Measurements from ENCODE around the gene DPH2. TPM values are rescaled to one million over a fixed set of nuclear protein-coding genes. Genes with fewer than 3 reads are reported as not detected.

The DPH2 gene
- total and polyA plus RNA-seq, 2 of the 8 experiments (the other 6 are each of a cell fraction or from before 2014, with no cell fraction given) = 64.9 to 92.1 TPM

GRCh38 chr1:44021156-44021555, 51.3 kb downstream of the DPH2 start:
- no peak overlapping the region for H3K27ac ChIP-seq (ENCODE audit: low read depth, low read length)
- peaks cover 0 to 9% of the 10 kb centered on the region in 2 experiments for H4K20me1 ChIP-seq (replicated peaks in 1 of 2; ENCODE audit: control insufficient read depth in 1 of 2, insufficient read depth in 2 of 2, low read length in 2 of 2)
- no peak overlapping the region for H3K4me3 ChIP-seq (ENCODE audit: extremely low read depth in 1 of 4, insufficient read depth in 2 of 4, low read depth in 3 of 4, low read length in 4 of 4)
- no peak overlapping the region for H3K4me2 ChIP-seq (ENCODE audit: insufficient read depth in 1 of 2, low read depth in 2 of 2, low read length in 2 of 2)
- H3K4me1 ChIP-seq (replicated peaks in 1 of 4; ENCODE audit: control insufficient read depth in 3 of 4, insufficient read depth in 4 of 4, low read length in 3 of 4) = peaks cover 3 to 14% (median 6%) of the 10 kb centered on the region in 4 experiments; a peak in 6 of 7 replicates
- H4K8ac ChIP-seq (ENCODE audit: extremely low read depth, insufficient read depth, low read length) = no peak overlapping the region
- no peak overlapping the region for H3K4ac ChIP-seq (replicated peaks; ENCODE audit: insufficient read length, low read depth, low read length)
- WGBS, 2 experiments (ENCODE audit: extremely low coverage in 1 of 2, insufficient coverage in 1 of 2, insufficient read length in 1 of 2, insufficient replicate concordance in 2 of 2, low coverage in 1 of 2, low lambda C conversion rate in 2 of 2, missing lambda C conversion rate in 1 of 2) = 94% methylated on average over 7 of the region's 8 CpGs; no CpG with 5 or more reads in 1 of the 2 experiments
- H3K9ac ChIP-seq (replicated peaks in 1 of 4; ENCODE audit: extremely low read depth in 1 of 4, low read depth in 3 of 4, low read length in 3 of 4) = no peak overlapping the region
- DNase-seq (ENCODE audit: low read depth in 1 of 2, low spot score in 2 of 2) (no peak), FAIRE-seq (no peak)
- no peaks in the 10 kb centered on the region for H3K27me3 ChIP-seq (replicated peaks in 1 of 4; ENCODE audit: control insufficient read depth in 3 of 4, extremely low read depth in 1 of 4, insufficient read depth in 3 of 4, low read length in 3 of 4)
- no peak overlapping the region for H3K23ac ChIP-seq (ENCODE audit: insufficient read length)
- H3K14ac ChIP-seq (ENCODE audit: insufficient read length) = no peak overlapping the region
- no peak overlapping the region for H4K5ac ChIP-seq (ENCODE audit: insufficient read length, low read depth, low read length)
- H3K36me3 ChIP-seq (ENCODE audit: control insufficient read depth in 2 of 4, insufficient read depth in 4 of 4, low read length in 3 of 4) = peaks cover 3 to 18% (median 11%) of the 10 kb centered on the region in 4 experiments; a peak in 7 of 8 replicates
- no peak overlapping the region for H2BK5ac ChIP-seq (ENCODE audit: low read depth, low read length)
- H2BK20ac ChIP-seq (ENCODE audit: low read length) = no peak overlapping the region
- no peak overlapping the region for H2BK120ac ChIP-seq (replicated peaks; ENCODE audit: low read depth, low read length)
- no peaks in the 10 kb centered on the region for H3K79me2 ChIP-seq (ENCODE audit: control insufficient read depth in 1 of 2, insufficient read depth in 2 of 2, low read length in 2 of 2)
- no peak overlapping the region for H2AFZ ChIP-seq (ENCODE audit: low read length)
- H3K23me2 ChIP-seq (ENCODE audit: low read depth, low read length) = no peaks in the 10 kb centered on the region
- H2BK12ac ChIP-seq (ENCODE audit: low read depth, low read length) = no peak overlapping the region
- 0 out of 2 replicates have a peak, but pooled peaks cover 3% of the 10 kb centered on the region for H3K79me1 ChIP-seq (ENCODE audit: low read depth, low read length)
- POLR2A ChIA-PET (ENCODE audit: partially characterized antibody) = interaction anchor here (1.2 to 27.1 kb wide), 4 partner anchors 4 to 37 kb away, joined by 4 to 544 read pairs (median 275); partner anchors contain the start of gene SLC6A9
- H4K91ac ChIP-seq (replicated peaks; ENCODE audit: insufficient read length, low read length) = no peak overlapping the region
- H2BK15ac ChIP-seq (ENCODE audit: low read length) = no peak overlapping the region
- H3K9me3 ChIP-seq (ENCODE audit: insufficient read depth in 2 of 2, low read depth in 1 of 2, low read length in 1 of 2) = no peaks in the 10 kb centered on the region
- no peak overlapping the region for H3K56ac ChIP-seq (replicated peaks; ENCODE audit: insufficient read length, low read depth, low read length)
- H3K18ac ChIP-seq (ENCODE audit: extremely low read depth, low read length) = no peak overlapping the region
- CTCF ChIA-PET (ENCODE audit: partially characterized antibody) = interaction anchor here (1.3 to 16.6 kb wide), 8 partner anchors 9 to 86 kb away, joined by 4 to 252 read pairs (median 9); partner anchors contain the start of gene SLC6A9
- H2AK5ac ChIP-seq (ENCODE audit: low read depth, low read length) = no peak overlapping the region
- no peak for TF ChIP-seq ZNF274 (IDR thresholded peaks at IDR 0.05; ENCODE audit: borderline replicate concordance, extremely low read depth, low read length)
- TF ChIP-seq BRCA1 (IDR thresholded peaks at IDR 0.05; ENCODE audit: low read depth, low read length) = no peak
- TF ChIP-seq EGR1 (IDR thresholded peaks at IDR 0.05; ENCODE audit: borderline replicate concordance, low read depth, low read length) = no peak
- TF ChIP-seq RNF2 (IDR thresholded peaks at IDR 0.05; ENCODE audit: borderline replicate concordance, low read depth, low read length, missing control alignments, poor library complexity, severe bottlenecking) = no peak
- no peak for TF ChIP-seq SP1 (IDR thresholded peaks at IDR 0.05; ENCODE audit: low read depth, low read length)
- no peak for TF ChIP-seq POLR2A (IDR thresholded peaks at IDR 0.05; ENCODE audit: control extremely low read depth in 1 of 2, low read depth in 2 of 2, low read length in 2 of 2)
- TF ChIP-seq GABPA (IDR thresholded peaks at IDR 0.05; ENCODE audit: borderline replicate concordance, insufficient read depth, low read length) = no peak
- TF ChIP-seq HDAC2 (IDR thresholded peaks at IDR 0.05; ENCODE audit: borderline replicate concordance in 1 of 2, low read depth in 2 of 2, low read length in 2 of 2) = no peak
- no peak for TF ChIP-seq GTF2F1 (IDR thresholded peaks at IDR 0.05; ENCODE audit: borderline replicate concordance, low read depth, low read length)
- no peak for TF ChIP-seq SRF (IDR thresholded peaks at IDR 0.05; ENCODE audit: low read depth, low read length)

Measured in H1 (cell line).